ENCODE measurements around the gene SLC34A1.

SLC34A1 gene

DNA sequence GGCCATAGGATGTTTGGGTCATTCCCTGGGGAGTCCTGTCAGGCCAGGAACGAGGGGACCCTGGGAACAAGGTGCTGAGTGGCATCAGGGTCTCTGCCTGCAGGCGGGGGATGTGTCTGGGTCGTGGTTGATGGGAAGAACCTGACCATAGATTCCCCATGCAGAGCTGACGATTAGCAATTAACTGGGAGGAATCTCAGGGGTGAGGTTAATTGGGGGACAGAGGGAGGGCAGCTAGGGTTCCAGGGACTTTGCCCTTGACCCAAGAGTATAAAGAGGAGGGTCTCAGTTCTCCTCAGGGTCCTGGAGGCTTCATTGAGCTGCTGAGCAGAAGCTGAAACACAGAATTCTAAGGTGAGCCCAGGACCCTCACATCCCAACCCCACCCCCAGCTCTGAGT lies at the start of gene SLC34A1:
TSS of gene SLC34A1 (plus strand) at position 301 of the 400 bp plus-strand sequence. CDS start 1,308 bp downstream, outside the sequence.
- DNase-seq (ENCODE audit: low spot score) (no peak), ATAC-seq (ENCODE audit: low read depth) (no peak)
- no peaks in the 10 kb centered on the region for H3K36me3 ChIP-seq (ENCODE audit: low read depth)
- TF ChIP-seq CTCF (IDR thresholded peaks at IDR 0.05; ENCODE audit: poor library complexity, severe bottlenecking): no peak
- H3K4me3 ChIP-seq (ENCODE audit: severe bottlenecking): no peak within 1 kb of the TSS
- no peaks in the 10 kb centered on the region for H3K9me3 ChIP-seq (ENCODE audit: severe bottlenecking)
- no peak within 1 kb of the TSS for H3K27ac ChIP-seq (ENCODE audit: poor library complexity, severe bottlenecking)
- H3K4me1 ChIP-seq (ENCODE audit: insufficient read depth, poor library complexity, severe bottlenecking): peaks cover 11% of the 10 kb centered on the region
- H3K27me3 ChIP-seq (ENCODE audit: insufficient read depth, poor library complexity, severe bottlenecking): no peaks in the 10 kb centered on the region

GRCh38 chr5:177334781-177335700 lies 49.2 kb upstream of the SLC34A1 start:
- TF ChIP-seq CTCF (IDR thresholded peaks at IDR 0.05; ENCODE audit: poor library complexity, severe bottlenecking): no peak
- Histone ChIP-seq H3K27me3 (ENCODE audit: insufficient read depth, poor library complexity, severe bottlenecking) (no peaks in the 10 kb centered on the region), H3K4me3 (ENCODE audit: severe bottlenecking) (no peak overlapping the region), H3K9me3 (ENCODE audit: severe bottlenecking) (no peaks in the 10 kb centered on the region), H3K4me1 (ENCODE audit: insufficient read depth, poor library complexity, severe bottlenecking) (no peaks in the 10 kb centered on the region), H3K27ac (ENCODE audit: poor library complexity, severe bottlenecking) (no peak overlapping the region), H3K36me3 (ENCODE audit: low read depth) (peaks cover 86% of the 10 kb centered on the region)
- DNase-seq (ENCODE audit: low spot score): no peak
- ATAC-seq (ENCODE audit: low read depth): no peak

GRCh38 chr5:177335701-177336065 lies 48.6 kb upstream of the SLC34A1 start:
- no peak for TF ChIP-seq CTCF (IDR thresholded peaks at IDR 0.05; ENCODE audit: poor library complexity, severe bottlenecking)
- no peak overlapping the region for H3K4me3 ChIP-seq (ENCODE audit: severe bottlenecking)
- no peak for DNase-seq (ENCODE audit: low spot score)
- H3K27ac ChIP-seq (ENCODE audit: poor library complexity, severe bottlenecking): no peak overlapping the region
- no peaks in the 10 kb centered on the region for H3K9me3 ChIP-seq (ENCODE audit: severe bottlenecking)
- no peaks in the 10 kb centered on the region for H3K27me3 ChIP-seq (ENCODE audit: insufficient read depth, poor library complexity, severe bottlenecking)
- peaks cover 86% of the 10 kb centered on the region for H3K36me3 ChIP-seq (ENCODE audit: low read depth)
- H3K4me1 ChIP-seq (ENCODE audit: insufficient read depth, poor library complexity, severe bottlenecking): no peaks in the 10 kb centered on the region
- no peak for ATAC-seq (ENCODE audit: low read depth)

DNA sequence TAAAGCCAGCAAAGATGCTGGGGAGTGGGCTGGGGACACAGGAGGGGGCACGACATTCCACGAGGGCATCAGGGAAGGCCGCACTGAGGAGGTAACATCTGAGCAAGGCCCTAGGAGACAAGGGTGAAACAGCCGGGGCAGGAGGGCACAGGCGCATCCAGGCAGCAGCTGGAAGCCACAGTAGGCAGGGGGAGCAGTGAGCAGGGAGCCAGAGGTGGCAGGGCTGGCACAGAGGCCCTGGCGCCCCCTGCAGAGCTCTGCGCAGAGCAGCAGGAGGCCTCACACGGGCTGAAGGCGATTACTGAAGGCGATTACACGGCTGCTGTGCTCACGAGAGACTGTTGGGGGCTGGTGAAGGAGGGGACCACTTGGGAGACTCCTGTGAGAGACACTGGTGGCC lies 48.1 kb upstream of the SLC34A1 start:
- H3K36me3 ChIP-seq (ENCODE audit: low read depth): peaks cover 87% of the 10 kb centered on the region

More for the DNA sequence above, 48.1 kb upstream of the SLC34A1 start:
- TF ChIP-seq CTCF (IDR thresholded peaks at IDR 0.05; ENCODE audit: poor library complexity, severe bottlenecking): peak; percentile 19
- H3K27me3 ChIP-seq (ENCODE audit: insufficient read depth, poor library complexity, severe bottlenecking): no peaks in the 10 kb centered on the region
- DNase-seq (ENCODE audit: low spot score) (no peak), ATAC-seq (ENCODE audit: low read depth) (peak; percentile 55)
- H3K27ac ChIP-seq (ENCODE audit: poor library complexity, severe bottlenecking): no peak overlapping the region
- no peak overlapping the region for H3K4me3 ChIP-seq (ENCODE audit: severe bottlenecking)
- no peaks in the 10 kb centered on the region for H3K9me3 ChIP-seq (ENCODE audit: severe bottlenecking)
- no peaks in the 10 kb centered on the region for H3K4me1 ChIP-seq (ENCODE audit: insufficient read depth, poor library complexity, severe bottlenecking)
